Keratinocyte (primary cell): ENCODE results near the gene ANKRD37. TPM values are rescaled to one million over a fixed set of nuclear protein-coding genes. Genes with fewer than 3 reads are reported as not detected.

Experiments
- DNase-seq: peaks from one replicate; pipeline ENCODE4 v3.0.0-alpha.2; 2011; ENCODE audit warnings: low read depth, missing footprints, low spot score
- FAIRE-seq: peaks from 2 replicates; lab custom pipeline; 2011; peaks lifted over from hg19 to GRCh38; lab: Jason Lieb, UNC
- H2AFZ ChIP-seq: 2 replicates; pipeline ENCODE4 v1.6.0; 2012; ENCODE audit warnings: low read length, control low read depth, inconsistent platforms; ENCODE audit not compliant: control insufficient read depth
- H3K27ac ChIP-seq: 2 replicates; pipeline ENCODE4 v1.5.1; 2011; ENCODE audit warnings: low read length; ENCODE audit not compliant: control insufficient read depth, insufficient read depth
- H3K27me3 ChIP-seq: 3 replicates; pipeline ENCODE4 v1.6.0; 2011; ENCODE audit warnings: low read length; ENCODE audit not compliant: control insufficient read depth, insufficient read depth; ENCODE audit errors: extremely low read depth
- H3K36me3 ChIP-seq, 2 experiments: 2 replicates in 1 of 2; 3 replicates in 1 of 2; pipeline ENCODE4 v1.5.1; 2011; ENCODE audit warnings: low read length in 2 of 2, mild to moderate bottlenecking in 1 of 2; ENCODE audit not compliant: control insufficient read depth in 2 of 2, insufficient read depth in 2 of 2; ENCODE audit errors: extremely low read depth in 1 of 2
- H3K4me1 ChIP-seq: 3 replicates; pipeline ENCODE4 v1.5.1; 2011; ENCODE audit warnings: low read length; ENCODE audit not compliant: control insufficient read depth, insufficient read depth; ENCODE audit errors: extremely low read depth
- H3K4me2 ChIP-seq: 3 replicates; pipeline ENCODE4 v1.6.0; 2011; ENCODE audit warnings: low read depth, low read length; ENCODE audit not compliant: control insufficient read depth, insufficient read depth; ENCODE audit errors: extremely low read depth
- H3K4me3 ChIP-seq, 3 experiments: fragments of 200-600 bp in 1 of 3; sonication (generic) in 1 of 3; 2 replicates in 2 of 3; 3 replicates in 1 of 3; pipeline ENCODE4 v1.5.1; 2011 to 2016; ENCODE audit warnings: low read length in 3 of 3, mild to moderate bottlenecking in 3 of 3, control low read depth in 2 of 3, inconsistent platforms in 1 of 3, low read depth in 1 of 3, mixed read lengths in 1 of 3, mixed run types in 1 of 3, moderate library complexity in 1 of 3; ENCODE audit not compliant: control insufficient read depth in 2 of 3, insufficient read depth in 2 of 3; ENCODE audit errors: extremely low read depth in 1 of 3
- H3K79me2 ChIP-seq: 2 replicates; pipeline ENCODE4 v1.6.0; 2012; ENCODE audit warnings: low read length; ENCODE audit not compliant: control insufficient read depth, insufficient read depth
- H3K9ac ChIP-seq: 3 replicates; pipeline ENCODE4 v1.6.0; 2011; ENCODE audit warnings: low read length; ENCODE audit not compliant: control insufficient read depth, insufficient read depth; ENCODE audit errors: extremely low read depth
- H3K9me1 ChIP-seq: 3 replicates; pipeline ENCODE4 v1.6.0; 2011; ENCODE audit warnings: low read length; ENCODE audit not compliant: control insufficient read depth, insufficient read depth; ENCODE audit errors: extremely low read depth
- H3K9me3 ChIP-seq: 2 replicates; pipeline ENCODE4 v1.5.1; 2012; ENCODE audit warnings: low read depth, low read length; ENCODE audit not compliant: control insufficient read depth
- H4K20me1 ChIP-seq: 3 replicates; pipeline ENCODE4 v1.6.0; 2011; ENCODE audit warnings: low read length; ENCODE audit not compliant: control insufficient read depth, insufficient read depth; ENCODE audit errors: extremely low read depth
- CTCF ChIP-seq, 3 experiments: IDR thresholded peaks in 1 of 3; conservative IDR thresholded peaks in 1 of 3; optimal IDR thresholded peaks in 1 of 3; 2 replicates in 2 of 3; 3 replicates in 1 of 3; pipeline versions ENCODE3 to v1.5.1; 2011; ENCODE audit warnings: low read length in 3 of 3, mild to moderate bottlenecking in 3 of 3, moderate library complexity in 2 of 3, control low read depth in 1 of 3, inconsistent platforms in 1 of 3; ENCODE audit not compliant: insufficient read depth in 2 of 3; ENCODE audit errors: extremely low read depth in 1 of 3
- EZH2 ChIP-seq: IDR thresholded peaks from one replicate; pipeline ENCODE4 v1.6.1; 2012; ENCODE audit warnings: inconsistent platforms, mild to moderate bottlenecking, low read length, moderate library complexity
- dilution Hi-C: fragments of 300-500 bp; cut with MboI; formaldehyde crosslinking; loops from one replicate; pipeline ENCODE4 v1.7.0; 2020; ENCODE audit warnings: low sequenced_read_pairs; ENCODE audit not compliant: extremely low pct_ligation_motif_present
- polyA plus RNA-seq, 5 experiments: library from polyadenylated mRNA; depleted of rRNA in 3 of 5; stranded (reverse) in 3 of 5; stranded (forward) in 1 of 5; unstranded in 1 of 5; fragments of >200 nt; gene quantifications; 1 replicate in 1 of 5; 2 replicates in 3 of 5; 3 replicates in 1 of 5; pipeline versions ENCODE4 v1.2.1 to v1.2.3, GENCODE V29; 2011 to 2012; ENCODE audit warnings: missing spikeins in 2 of 5, low read depth in 1 of 5, low replicate concordance in 1 of 5

Gene ANKRD37
- polyA plus RNA-seq, 1 donor (not counting 4 experiments of a cell fraction or from before 2014, with no cell fraction given) = 8.0 TPM

- Histone ChIP-seq H3K27ac (no peak overlapping the region), H3K79me2 (no peaks in the 10 kb centered on the region), H3K4me2 (no peak overlapping the region), H3K4me3 (no peak overlapping the region), H2AFZ (no peak overlapping the region), H3K27me3 (no peaks in the 10 kb centered on the region), H4K20me1 (no peaks in the 10 kb centered on the region), H3K9me3 (no peaks in the 10 kb centered on the region), H3K36me3 (no peaks in the 10 kb centered on the region), H3K4me1 (peaks cover 11% of the 10 kb centered on the region), H3K9ac (no peak overlapping the region), H3K9me1 (no peaks in the 10 kb centered on the region)
- no peak for DNase-seq
- dilution Hi-C loops = no loop called here
- no peak for TF ChIP-seq CTCF (optimal IDR thresholded peaks at IDR 0.05 in 1 of 3, IDR thresholded peaks at IDR 0.05 in 1 of 3, conservative IDR thresholded peaks at IDR 0.05 in 1 of 3; ENCODE audit: extremely low read depth in 1 of 3, insufficient read depth in 2 of 3, low read length in 3 of 3)
- TF ChIP-seq EZH2 = no peak
- no peak for FAIRE-seq
Measured at GRCh38 chr4:185384061-185384460, 12.6 kb upstream of the ANKRD37 start.

GRCh38 chr4:185384930-185385331, 11.7 kb upstream of the ANKRD37 start:
- no peaks in the 10 kb centered on the region for H3K79me2 ChIP-seq
- H3K4me3 ChIP-seq = no peak overlapping the region
- no peak for TF ChIP-seq EZH2
- no peak for TF ChIP-seq CTCF (optimal IDR thresholded peaks at IDR 0.05 in 1 of 3, IDR thresholded peaks at IDR 0.05 in 1 of 3, conservative IDR thresholded peaks at IDR 0.05 in 1 of 3; ENCODE audit: extremely low read depth in 1 of 3, insufficient read depth in 2 of 3, low read length in 3 of 3)
- H2AFZ ChIP-seq = no peak overlapping the region
- FAIRE-seq (no peak), DNase-seq (no peak)
- dilution Hi-C loops = no loop called here
- no peaks in the 10 kb centered on the region for H3K9me1 ChIP-seq
- H3K9ac ChIP-seq = no peak overlapping the region
- no peak overlapping the region for H3K4me2 ChIP-seq
- H3K4me1 ChIP-seq = peaks cover 11% of the 10 kb centered on the region
- H3K27me3 ChIP-seq = no peaks in the 10 kb centered on the region
- no peaks in the 10 kb centered on the region for H3K9me3 ChIP-seq
- H4K20me1 ChIP-seq = no peaks in the 10 kb centered on the region
- no peaks in the 10 kb centered on the region for H3K36me3 ChIP-seq
- no peak overlapping the region for H3K27ac ChIP-seq
